Measurements from ENCODE around the gene ATG9B.

- no peak for TF ChIP-seq CTCF (IDR thresholded peaks at IDR 0.05)
- no peak for TF ChIP-seq EZH2 (IDR thresholded peaks at IDR 0.05; ENCODE audit: borderline replicate concordance, insufficient read depth, low read depth, low read length, poor library complexity, severe bottlenecking)
Measured at GRCh38 chr7:151064454-151064853, 40.2 kb upstream of the ATG9B start.
